H1 (cell line): ENCODE measurements around the gene JDP2. TPM values are rescaled to one million over a fixed set of nuclear protein-coding genes. Genes with fewer than 3 reads are reported as not detected.

Experiments
- CEBPB ChIP-seq: IDR thresholded peaks from 2 replicates; pipeline ENCODE4 v1.6.1; 2012; ENCODE audit warnings: low read depth, low read length
- HDAC2 ChIP-seq, 2 experiments: fragments of 300-600 bp in 1 of 2; sonication (generic) in 1 of 2; IDR thresholded peaks; 2 replicates each; pipeline ENCODE4 v1.6.1; 2011 to 2012; ENCODE audit warnings: low read depth in 2 of 2, low read length in 2 of 2, mild to moderate bottlenecking in 2 of 2, moderate library complexity in 2 of 2, borderline replicate concordance in 1 of 2, inconsistent platforms in 1 of 2
- JUN ChIP-seq: IDR thresholded peaks from 2 replicates; pipeline ENCODE4 v1.6.1; 2011; ENCODE audit warnings: low read depth, mild to moderate bottlenecking, improper control_type of control experiment, low read length
- TAF1 ChIP-seq: IDR thresholded peaks from 2 replicates; pipeline ENCODE4 v1.6.1; 2011; ENCODE audit warnings: mild to moderate bottlenecking, low read depth, low read length
- polyA plus RNA-seq, 7 experiments: library from polyadenylated mRNA; depleted of rRNA in 3 of 7; stranded (reverse) in 5 of 7; unstranded in 2 of 7; fragments of >200 nt in 5 of 7; fragments of 200-250 nt in 2 of 7; gene quantifications; 1 replicate in 5 of 7; 2 replicates in 1 of 7; 4 replicates in 1 of 7; pipeline versions ENCODE4 v1.2.1 to v1.2.3, GENCODE V29; 2011 to 2013; ENCODE audit warnings: missing spikeins in 2 of 7, mixed read lengths in 2 of 7
- total RNA-seq: library from RNA; stranded (reverse); fragmentation: NEBNext Ultra II Directional; extraction: Animal tissue kit (Norgen Biotek cat#: 25700); gene quantifications from 2 replicates; pipeline ENCODE4 v1.2.1, GENCODE V29; 2021
- TF ChIP-seq, protein P1 (sequence below): fragments of 300-600 bp; sonication (generic); IDR thresholded peaks from 2 replicates; pipeline ENCODE4 v1.7.1; 2012; ENCODE audit warnings: low read length, moderate library complexity, mild to moderate bottlenecking, inconsistent platforms; ENCODE audit not compliant: insufficient replicate concordance
- TF ChIP-seq, protein P2 (sequence below), 3 experiments: IDR thresholded peaks; 1 replicate in 2 of 3; 2 replicates in 1 of 3; pipeline versions ENCODE4 v1.5.1 to v1.6.1; 2011; ENCODE audit warnings: low read length in 3 of 3, mild to moderate bottlenecking in 3 of 3, inconsistent platforms in 2 of 3, low read depth in 1 of 3, moderate library complexity in 1 of 3; ENCODE audit not compliant: insufficient read depth in 1 of 3; ENCODE audit errors: control extremely low read depth in 1 of 3

Gene JDP2
- total and polyA plus RNA-seq, 2 of the 8 experiments (the other 6 are each of a cell fraction or from before 2014, with no cell fraction given) = 8.9 to 27.2 TPM

DNA sequence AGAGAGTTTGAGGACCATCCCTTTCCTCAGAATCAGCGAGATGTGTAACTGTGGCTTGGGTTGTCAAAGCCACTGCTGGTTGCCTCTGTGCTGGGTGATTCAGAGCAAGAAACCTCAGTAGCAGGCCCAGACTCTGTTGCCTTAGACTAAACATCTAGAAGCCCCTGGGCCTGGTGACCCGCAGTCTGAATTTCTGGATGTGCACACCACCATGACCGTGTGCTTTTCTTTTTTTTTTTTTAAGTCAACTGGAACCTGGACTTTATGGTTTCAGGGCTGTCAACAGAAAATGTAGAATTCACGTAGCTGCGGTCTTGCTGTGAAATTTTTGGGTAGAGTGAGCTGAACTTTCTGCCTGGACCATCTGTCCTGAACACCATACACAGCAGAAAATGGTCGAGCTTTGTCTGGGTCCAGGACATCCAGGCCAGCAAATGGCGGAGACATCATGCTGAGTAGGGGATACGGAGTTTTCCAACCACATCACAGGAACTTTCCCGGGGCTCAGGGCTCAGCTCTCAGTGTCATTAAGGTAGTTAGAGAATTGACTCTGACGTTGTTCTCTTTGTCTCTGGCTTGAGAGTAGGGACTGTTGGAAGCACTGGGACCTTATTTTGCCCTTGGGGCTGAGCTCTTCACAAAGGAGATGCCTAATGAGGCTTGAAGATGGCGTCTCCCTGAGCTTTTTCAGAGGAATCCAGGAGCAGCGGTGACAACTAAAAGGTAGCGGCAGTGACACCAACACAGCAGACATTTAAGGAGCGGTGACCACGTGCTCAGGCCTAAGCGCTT, 71.5 kb downstream of the JDP2 start (continued):
- TF ChIP-seq HDAC2 (IDR thresholded peaks at IDR 0.05; ENCODE audit: borderline replicate concordance in 1 of 2, low read depth in 2 of 2, low read length in 2 of 2) (no peak), JUN (no peak), TAF1 (no peak), CEBPB (no peak)
- TF ChIP-seq, protein P1, sequence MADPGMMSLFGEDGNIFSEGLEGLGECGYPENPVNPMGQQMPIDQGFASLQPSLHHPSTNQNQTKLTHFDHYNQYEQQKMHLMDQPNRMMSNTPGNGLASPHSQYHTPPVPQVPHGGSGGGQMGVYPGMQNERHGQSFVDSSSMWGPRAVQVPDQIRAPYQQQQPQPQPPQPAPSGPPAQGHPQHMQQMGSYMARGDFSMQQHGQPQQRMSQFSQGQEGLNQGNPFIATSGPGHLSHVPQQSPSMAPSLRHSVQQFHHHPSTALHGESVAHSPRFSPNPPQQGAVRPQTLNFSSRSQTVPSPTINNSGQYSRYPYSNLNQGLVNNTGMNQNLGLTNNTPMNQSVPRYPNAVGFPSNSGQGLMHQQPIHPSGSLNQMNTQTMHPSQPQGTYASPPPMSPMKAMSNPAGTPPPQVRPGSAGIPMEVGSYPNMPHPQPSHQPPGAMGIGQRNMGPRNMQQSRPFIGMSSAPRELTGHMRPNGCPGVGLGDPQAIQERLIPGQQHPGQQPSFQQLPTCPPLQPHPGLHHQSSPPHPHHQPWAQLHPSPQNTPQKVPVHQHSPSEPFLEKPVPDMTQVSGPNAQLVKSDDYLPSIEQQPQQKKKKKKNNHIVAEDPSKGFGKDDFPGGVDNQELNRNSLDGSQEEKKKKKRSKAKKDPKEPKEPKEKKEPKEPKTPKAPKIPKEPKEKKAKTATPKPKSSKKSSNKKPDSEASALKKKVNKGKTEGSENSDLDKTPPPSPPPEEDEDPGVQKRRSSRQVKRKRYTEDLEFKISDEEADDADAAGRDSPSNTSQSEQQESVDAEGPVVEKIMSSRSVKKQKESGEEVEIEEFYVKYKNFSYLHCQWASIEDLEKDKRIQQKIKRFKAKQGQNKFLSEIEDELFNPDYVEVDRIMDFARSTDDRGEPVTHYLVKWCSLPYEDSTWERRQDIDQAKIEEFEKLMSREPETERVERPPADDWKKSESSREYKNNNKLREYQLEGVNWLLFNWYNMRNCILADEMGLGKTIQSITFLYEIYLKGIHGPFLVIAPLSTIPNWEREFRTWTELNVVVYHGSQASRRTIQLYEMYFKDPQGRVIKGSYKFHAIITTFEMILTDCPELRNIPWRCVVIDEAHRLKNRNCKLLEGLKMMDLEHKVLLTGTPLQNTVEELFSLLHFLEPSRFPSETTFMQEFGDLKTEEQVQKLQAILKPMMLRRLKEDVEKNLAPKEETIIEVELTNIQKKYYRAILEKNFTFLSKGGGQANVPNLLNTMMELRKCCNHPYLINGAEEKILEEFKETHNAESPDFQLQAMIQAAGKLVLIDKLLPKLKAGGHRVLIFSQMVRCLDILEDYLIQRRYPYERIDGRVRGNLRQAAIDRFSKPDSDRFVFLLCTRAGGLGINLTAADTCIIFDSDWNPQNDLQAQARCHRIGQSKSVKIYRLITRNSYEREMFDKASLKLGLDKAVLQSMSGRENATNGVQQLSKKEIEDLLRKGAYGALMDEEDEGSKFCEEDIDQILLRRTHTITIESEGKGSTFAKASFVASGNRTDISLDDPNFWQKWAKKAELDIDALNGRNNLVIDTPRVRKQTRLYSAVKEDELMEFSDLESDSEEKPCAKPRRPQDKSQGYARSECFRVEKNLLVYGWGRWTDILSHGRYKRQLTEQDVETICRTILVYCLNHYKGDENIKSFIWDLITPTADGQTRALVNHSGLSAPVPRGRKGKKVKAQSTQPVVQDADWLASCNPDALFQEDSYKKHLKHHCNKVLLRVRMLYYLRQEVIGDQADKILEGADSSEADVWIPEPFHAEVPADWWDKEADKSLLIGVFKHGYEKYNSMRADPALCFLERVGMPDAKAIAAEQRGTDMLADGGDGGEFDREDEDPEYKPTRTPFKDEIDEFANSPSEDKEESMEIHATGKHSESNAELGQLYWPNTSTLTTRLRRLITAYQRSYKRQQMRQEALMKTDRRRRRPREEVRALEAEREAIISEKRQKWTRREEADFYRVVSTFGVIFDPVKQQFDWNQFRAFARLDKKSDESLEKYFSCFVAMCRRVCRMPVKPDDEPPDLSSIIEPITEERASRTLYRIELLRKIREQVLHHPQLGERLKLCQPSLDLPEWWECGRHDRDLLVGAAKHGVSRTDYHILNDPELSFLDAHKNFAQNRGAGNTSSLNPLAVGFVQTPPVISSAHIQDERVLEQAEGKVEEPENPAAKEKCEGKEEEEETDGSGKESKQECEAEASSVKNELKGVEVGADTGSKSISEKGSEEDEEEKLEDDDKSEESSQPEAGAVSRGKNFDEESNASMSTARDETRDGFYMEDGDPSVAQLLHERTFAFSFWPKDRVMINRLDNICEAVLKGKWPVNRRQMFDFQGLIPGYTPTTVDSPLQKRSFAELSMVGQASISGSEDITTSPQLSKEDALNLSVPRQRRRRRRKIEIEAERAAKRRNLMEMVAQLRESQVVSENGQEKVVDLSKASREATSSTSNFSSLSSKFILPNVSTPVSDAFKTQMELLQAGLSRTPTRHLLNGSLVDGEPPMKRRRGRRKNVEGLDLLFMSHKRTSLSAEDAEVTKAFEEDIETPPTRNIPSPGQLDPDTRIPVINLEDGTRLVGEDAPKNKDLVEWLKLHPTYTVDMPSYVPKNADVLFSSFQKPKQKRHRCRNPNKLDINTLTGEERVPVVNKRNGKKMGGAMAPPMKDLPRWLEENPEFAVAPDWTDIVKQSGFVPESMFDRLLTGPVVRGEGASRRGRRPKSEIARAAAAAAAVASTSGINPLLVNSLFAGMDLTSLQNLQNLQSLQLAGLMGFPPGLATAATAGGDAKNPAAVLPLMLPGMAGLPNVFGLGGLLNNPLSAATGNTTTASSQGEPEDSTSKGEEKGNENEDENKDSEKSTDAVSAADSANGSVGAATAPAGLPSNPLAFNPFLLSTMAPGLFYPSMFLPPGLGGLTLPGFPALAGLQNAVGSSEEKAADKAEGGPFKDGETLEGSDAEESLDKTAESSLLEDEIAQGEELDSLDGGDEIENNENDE = no peak
- TF ChIP-seq, protein P2, sequence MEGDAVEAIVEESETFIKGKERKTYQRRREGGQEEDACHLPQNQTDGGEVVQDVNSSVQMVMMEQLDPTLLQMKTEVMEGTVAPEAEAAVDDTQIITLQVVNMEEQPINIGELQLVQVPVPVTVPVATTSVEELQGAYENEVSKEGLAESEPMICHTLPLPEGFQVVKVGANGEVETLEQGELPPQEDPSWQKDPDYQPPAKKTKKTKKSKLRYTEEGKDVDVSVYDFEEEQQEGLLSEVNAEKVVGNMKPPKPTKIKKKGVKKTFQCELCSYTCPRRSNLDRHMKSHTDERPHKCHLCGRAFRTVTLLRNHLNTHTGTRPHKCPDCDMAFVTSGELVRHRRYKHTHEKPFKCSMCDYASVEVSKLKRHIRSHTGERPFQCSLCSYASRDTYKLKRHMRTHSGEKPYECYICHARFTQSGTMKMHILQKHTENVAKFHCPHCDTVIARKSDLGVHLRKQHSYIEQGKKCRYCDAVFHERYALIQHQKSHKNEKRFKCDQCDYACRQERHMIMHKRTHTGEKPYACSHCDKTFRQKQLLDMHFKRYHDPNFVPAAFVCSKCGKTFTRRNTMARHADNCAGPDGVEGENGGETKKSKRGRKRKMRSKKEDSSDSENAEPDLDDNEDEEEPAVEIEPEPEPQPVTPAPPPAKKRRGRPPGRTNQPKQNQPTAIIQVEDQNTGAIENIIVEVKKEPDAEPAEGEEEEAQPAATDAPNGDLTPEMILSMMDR (IDR thresholded peaks at IDR 0.05; ENCODE audit: control extremely low read depth in 1 of 3, insufficient read depth in 1 of 3, low read depth in 1 of 3, low read length in 3 of 3) = no peak
